ENCODE results near the gene DTNB.

Gene DTNB

GRCh38 chr2:25369876-25370275 lies 303.5 kb downstream of the DTNB start:
- TF ChIP-seq CTCF (IDR thresholded peaks at IDR 0.05; ENCODE audit: low read depth, low read length) = no peak
- no peak for DNase-seq (ENCODE audit: extremely low read depth, low read depth)

- DNase-seq (ENCODE audit: extremely low read depth, low read depth) = no peak
- no peak for TF ChIP-seq CTCF (IDR thresholded peaks at IDR 0.05; ENCODE audit: low read depth, low read length)
These were observed 303.9 kb downstream of the DTNB start for GRCh38 chr2:25369439-25369838.

- DNase-seq (ENCODE audit: extremely low read depth, low read depth) = no peak
- TF ChIP-seq CTCF (IDR thresholded peaks at IDR 0.05; ENCODE audit: low read depth, low read length) = no peak
These were observed 304.7 kb downstream of the DTNB start for GRCh38 chr2:25368660-25369059.

- no peak for TF ChIP-seq CTCF (IDR thresholded peaks at IDR 0.05; ENCODE audit: low read depth, low read length)
- no peak for DNase-seq (ENCODE audit: extremely low read depth, low read depth)
These were observed 306.1 kb downstream of the DTNB start for GRCh38 chr2:25367296-25367695.

- TF ChIP-seq CTCF (IDR thresholded peaks at IDR 0.05; ENCODE audit: low read depth, low read length) = no peak
- DNase-seq (ENCODE audit: extremely low read depth, low read depth) = no peak
These were observed 306.7 kb downstream of the DTNB start for GRCh38 chr2:25366629-25367028.

DNA sequence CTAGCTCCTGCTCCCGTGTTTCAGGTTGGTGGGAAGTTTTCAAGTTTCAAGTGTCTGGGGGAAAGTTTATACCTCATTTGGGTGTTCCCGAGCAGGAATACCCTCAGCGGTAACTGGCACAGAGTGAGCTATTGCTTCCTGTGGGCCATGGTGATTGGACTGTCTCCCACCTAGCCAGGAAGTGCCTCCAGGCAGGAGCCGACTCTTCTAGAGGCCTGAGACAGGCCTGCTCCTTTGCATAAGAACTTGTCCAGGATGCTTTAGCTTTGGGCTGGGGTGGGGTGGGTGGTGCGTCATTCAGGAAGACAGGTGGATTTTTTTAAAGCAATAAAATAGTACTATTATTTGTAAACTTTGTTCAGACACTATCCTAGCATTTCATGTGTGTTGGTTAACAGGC lies 308.1 kb downstream of the DTNB start:
- no peak for DNase-seq (ENCODE audit: extremely low read depth, low read depth)
- TF ChIP-seq CTCF (IDR thresholded peaks at IDR 0.05; ENCODE audit: low read depth, low read length) = no peak

GRCh38 chr2:25363733-25364132 lies 309.6 kb downstream of the DTNB start:
- no peak for TF ChIP-seq CTCF (IDR thresholded peaks at IDR 0.05; ENCODE audit: low read depth, low read length)
- DNase-seq (ENCODE audit: extremely low read depth, low read depth) = no peak
